H9 (cell line): ENCODE measurements around the gene DNAJA4. TPM values are rescaled to one million over a fixed set of nuclear protein-coding genes. Genes with fewer than 3 reads are reported as not detected.

Experiments
- DNase-seq: peaks from one replicate; pipeline ENCODE4 v3.0.0-alpha.2; 2017
- H2AFZ ChIP-seq: one replicate; pipeline ENCODE4 v1.6.1; 2013; ENCODE audit warnings: mild to moderate bottlenecking, low read length, control low read depth, moderate library complexity
- H2AK5ac ChIP-seq: 2 replicates; pipeline ENCODE4 v1.6.1; 2013; ENCODE audit warnings: low read length, control low read depth, mixed read lengths; ENCODE audit not compliant: insufficient read length
- H2BK120ac ChIP-seq: one replicate; pipeline ENCODE4 v1.6.1; 2013; ENCODE audit warnings: low read depth, mild to moderate bottlenecking, low read length, control low read depth, inconsistent platforms; ENCODE audit not compliant: poor library complexity, severe bottlenecking
- H2BK12ac ChIP-seq: 2 replicates; pipeline ENCODE4 v1.6.1; 2013; ENCODE audit warnings: low read length, control low read depth, mixed read lengths, low read depth; ENCODE audit not compliant: insufficient read length
- H2BK15ac ChIP-seq: 2 replicates; pipeline ENCODE4 v1.6.1; 2013; ENCODE audit warnings: low read depth, low read length, control low read depth
- H2BK20ac ChIP-seq: one replicate; pipeline ENCODE4 v1.6.1; 2013; ENCODE audit warnings: low read depth, mild to moderate bottlenecking, low read length, control low read depth, inconsistent platforms; ENCODE audit not compliant: poor library complexity, severe bottlenecking
- H2BK5ac ChIP-seq: 2 replicates; pipeline ENCODE4 v1.6.1; 2013; ENCODE audit warnings: low read length, control low read depth, mixed read lengths; ENCODE audit not compliant: insufficient read length
- H3K14ac ChIP-seq: 2 replicates; pipeline ENCODE4 v1.6.1; 2013; ENCODE audit warnings: low read length, control low read depth; ENCODE audit not compliant: insufficient read depth
- H3K18ac ChIP-seq: 2 replicates; pipeline ENCODE4 v1.6.1; 2013; ENCODE audit warnings: low read depth, mild to moderate bottlenecking, mixed read lengths, low read length, control low read depth; ENCODE audit not compliant: insufficient read length
- H3K23ac ChIP-seq: 2 replicates; pipeline ENCODE4 v1.6.1; 2013; ENCODE audit warnings: low read length, control low read depth, mixed read lengths, low read depth; ENCODE audit not compliant: insufficient read length
- H3K23me2 ChIP-seq: 2 replicates; pipeline ENCODE4 v1.6.1; 2013; ENCODE audit warnings: low read depth, mild to moderate bottlenecking, mixed read lengths, low read length, control low read depth; ENCODE audit not compliant: insufficient read length, poor library complexity, severe bottlenecking
- H3K27ac ChIP-seq: 2 replicates; pipeline ENCODE4 v1.5.1; 2013; ENCODE audit warnings: low read length, control low read depth, mixed read lengths, low read depth; ENCODE audit not compliant: insufficient read length
- H3K27me3 ChIP-seq: 2 replicates; pipeline ENCODE4 v1.6.1; 2013; ENCODE audit warnings: low read length, control low read depth, inconsistent platforms; ENCODE audit not compliant: insufficient read depth
- H3K4ac ChIP-seq: 2 replicates; pipeline ENCODE4 v1.6.1; 2013; ENCODE audit warnings: low read depth, mild to moderate bottlenecking, control low read depth, inconsistent platforms, low read length, moderate library complexity
- H3K4me1 ChIP-seq: 2 replicates; pipeline ENCODE4 v1.6.1; 2013; ENCODE audit warnings: low read length, control low read depth, inconsistent platforms; ENCODE audit not compliant: insufficient read depth
- H3K4me2 ChIP-seq: 2 replicates; pipeline ENCODE4 v1.6.1; 2013; ENCODE audit warnings: low read length, control low read depth, mixed read lengths; ENCODE audit not compliant: insufficient read length, insufficient read depth
- H3K56ac ChIP-seq: 2 replicates; pipeline ENCODE4 v1.6.1; 2013; ENCODE audit warnings: low read depth, mild to moderate bottlenecking, mixed read lengths, low read length, control low read depth; ENCODE audit not compliant: insufficient read length
- H3K79me1 ChIP-seq: 2 replicates; pipeline ENCODE4 v1.6.1; 2013; ENCODE audit warnings: low read depth, mild to moderate bottlenecking, moderate library complexity, low read length, control low read depth, inconsistent platforms; ENCODE audit not compliant: insufficient read depth, poor library complexity, severe bottlenecking
- H3K79me2 ChIP-seq: 2 replicates; pipeline ENCODE4 v1.6.1; 2013; ENCODE audit warnings: low read length, control low read depth, inconsistent platforms; ENCODE audit not compliant: insufficient read depth
- H3K9ac ChIP-seq: 2 replicates; pipeline ENCODE4 v1.6.1; 2013; ENCODE audit warnings: low read length, control low read depth, mixed read lengths; ENCODE audit not compliant: insufficient read length; ENCODE audit errors: extremely low read depth
- H3K9me3 ChIP-seq: one replicate; pipeline ENCODE4 v1.6.1; 2013; ENCODE audit warnings: low read depth, low read length, inconsistent platforms; ENCODE audit not compliant: control insufficient read depth
- H3T11ph ChIP-seq: one replicate; pipeline ENCODE4 v1.6.1; 2013; ENCODE audit warnings: mild to moderate bottlenecking, low read length, control low read depth, inconsistent platforms
- H4K20me1 ChIP-seq: one replicate; pipeline ENCODE4 v1.6.1; 2013; ENCODE audit not compliant: control insufficient read depth, insufficient read length, insufficient read depth
- H4K5ac ChIP-seq: 2 replicates; pipeline ENCODE4 v1.6.1; 2013; ENCODE audit warnings: low read depth, mild to moderate bottlenecking, mixed read lengths, low read length, control low read depth; ENCODE audit not compliant: insufficient read length
- H4K8ac ChIP-seq: replicated peaks from 2 replicates; pipeline ENCODE4 v1.6.1; 2013; ENCODE audit warnings: low read length, control low read depth, mixed read lengths, low read depth; ENCODE audit not compliant: insufficient read length
- H4K91ac ChIP-seq: 2 replicates; pipeline ENCODE4 v1.6.1; 2013; ENCODE audit warnings: low read depth, mild to moderate bottlenecking, moderate library complexity, mixed read lengths, low read length, control low read depth; ENCODE audit not compliant: insufficient read length
- H3K27ac Mint-ChIP-seq, 3 experiments: 2 replicates in 2 of 3; 3 replicates in 1 of 3; pipeline ENCODE4 v1.8.0; 2020 to 2021; ENCODE audit warnings: mixed read lengths in 3 of 3, mild to moderate bottlenecking in 1 of 3, moderate library complexity in 1 of 3
- H3K27me3 Mint-ChIP-seq: 2 replicates; pipeline ENCODE4 v1.8.0; 2021; ENCODE audit warnings: low read depth, mild to moderate bottlenecking, moderate library complexity, mixed read lengths
- H3K36me3 Mint-ChIP-seq, 3 experiments: 2 replicates in 2 of 3; 3 replicates in 1 of 3; pipeline ENCODE4 v1.8.0; 2020 to 2021; ENCODE audit warnings: low read depth in 3 of 3, mixed read lengths in 3 of 3; ENCODE audit not compliant: insufficient read depth in 1 of 3
- H3K4me1 Mint-ChIP-seq, 2 experiments: 2 replicates each; pipeline ENCODE4 v1.8.0; 2020; ENCODE audit warnings: mixed read lengths in 2 of 2
- H3K4me3 Mint-ChIP-seq, 2 experiments: 2 replicates in 1 of 2; 3 replicates in 1 of 2; pipeline ENCODE4 v1.8.0; 2020 to 2021; ENCODE audit warnings: mild to moderate bottlenecking in 2 of 2, mixed read lengths in 2 of 2, moderate library complexity in 1 of 2
- H3K9me3 Mint-ChIP-seq, 2 experiments: 2 replicates in 1 of 2; 3 replicates in 1 of 2; pipeline ENCODE4 v1.8.0; 2020; ENCODE audit warnings: mild to moderate bottlenecking in 2 of 2, mixed read lengths in 2 of 2, moderate library complexity in 1 of 2
- WGBS: extraction: QIAGEN DNeasy Blood & Tissue Kit; methylation state at CpG from one replicate; pipeline ENCODE4 v1.1.7; 2013; ENCODE audit warnings: missing lambda C conversion rate, low lambda C conversion rate, mixed read lengths; ENCODE audit not compliant: insufficient read length; ENCODE audit errors: extremely low coverage; 5-methylcytosine and 5-hydroxymethylcytosine counted together
- total RNA-seq: library from RNA; stranded (reverse); gene quantifications from 2 replicates; pipeline ENCODE4 v1.2.1, GENCODE V29; 2021
- TF ChIP-seq, protein P1 (sequence below): fragments of 200-600 bp; sonication (generic); conservative IDR thresholded peaks from 3 replicates; pipeline ENCODE4 v1.8.0; 2021; ENCODE audit warnings: antibody characterized with exemption, mild to moderate bottlenecking

Gene DNAJA4
- total RNA-seq, 1 experiment from 2014 or later = 0.13 TPM

DNA sequence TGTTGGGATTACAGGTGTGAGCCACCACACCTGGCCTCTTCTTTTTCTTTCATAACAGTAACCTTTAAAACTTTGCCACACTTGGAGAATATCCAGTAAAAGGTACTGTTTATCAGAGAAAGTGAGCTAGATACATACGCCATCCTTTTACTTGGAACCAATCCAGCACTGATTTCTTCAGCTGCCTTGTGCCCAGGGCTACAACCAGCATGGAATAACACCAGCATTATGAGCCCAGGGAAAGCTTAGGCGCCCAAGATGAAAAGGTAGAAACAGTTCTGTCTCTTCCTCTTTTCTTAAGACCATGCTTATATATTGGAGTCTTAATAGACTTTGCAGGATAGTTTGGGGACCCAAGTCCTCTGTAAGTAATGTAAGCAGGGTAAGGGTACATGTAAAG, 26.7 kb downstream of the DNAJA4 start:
- Histone ChIP-seq H3K4ac (no peak overlapping the region), H4K91ac (no peak overlapping the region), H4K20me1 (no peaks in the 10 kb centered on the region), H3K4me2 (no peak overlapping the region), H3K79me2 (no peaks in the 10 kb centered on the region), H2BK120ac (no peak overlapping the region), H2AK5ac (no peak overlapping the region), H3K23me2 (no peaks in the 10 kb centered on the region), H3K18ac (no peak overlapping the region), H3K56ac (no peak overlapping the region), H3K23ac (no peak overlapping the region), H2BK20ac (no peak overlapping the region), H4K8ac (no peak overlapping the region), H3K9ac (no peak overlapping the region), H2BK15ac (no peak overlapping the region), H4K5ac (no peak overlapping the region), H3K14ac (no peak overlapping the region), H2AFZ (no peak overlapping the region), H3T11ph (no peak overlapping the region), H3K9me3 (no peaks in the 10 kb centered on the region), H3K27ac (no peak overlapping the region), H2BK12ac (no peak overlapping the region), H2BK5ac (no peak overlapping the region), H3K27me3 (no peaks in the 10 kb centered on the region), H3K79me1 (no peaks in the 10 kb centered on the region), H3K4me1 (no peaks in the 10 kb centered on the region)
- H3K9me3 Mint-ChIP-seq = no peaks in the 10 kb centered on the region
- no peak overlapping the region for H3K4me3 Mint-ChIP-seq
- no peaks in the 10 kb centered on the region for H3K4me1 Mint-ChIP-seq
- no peaks in the 10 kb centered on the region for H3K27me3 Mint-ChIP-seq
- no peak overlapping the region for H3K27ac Mint-ChIP-seq
- peaks cover 5 to 33% (median 8%) of the 10 kb centered on the region in 3 experiments; a peak in 4 of 7 replicates for H3K36me3 Mint-ChIP-seq
- TF ChIP-seq, protein P1, sequence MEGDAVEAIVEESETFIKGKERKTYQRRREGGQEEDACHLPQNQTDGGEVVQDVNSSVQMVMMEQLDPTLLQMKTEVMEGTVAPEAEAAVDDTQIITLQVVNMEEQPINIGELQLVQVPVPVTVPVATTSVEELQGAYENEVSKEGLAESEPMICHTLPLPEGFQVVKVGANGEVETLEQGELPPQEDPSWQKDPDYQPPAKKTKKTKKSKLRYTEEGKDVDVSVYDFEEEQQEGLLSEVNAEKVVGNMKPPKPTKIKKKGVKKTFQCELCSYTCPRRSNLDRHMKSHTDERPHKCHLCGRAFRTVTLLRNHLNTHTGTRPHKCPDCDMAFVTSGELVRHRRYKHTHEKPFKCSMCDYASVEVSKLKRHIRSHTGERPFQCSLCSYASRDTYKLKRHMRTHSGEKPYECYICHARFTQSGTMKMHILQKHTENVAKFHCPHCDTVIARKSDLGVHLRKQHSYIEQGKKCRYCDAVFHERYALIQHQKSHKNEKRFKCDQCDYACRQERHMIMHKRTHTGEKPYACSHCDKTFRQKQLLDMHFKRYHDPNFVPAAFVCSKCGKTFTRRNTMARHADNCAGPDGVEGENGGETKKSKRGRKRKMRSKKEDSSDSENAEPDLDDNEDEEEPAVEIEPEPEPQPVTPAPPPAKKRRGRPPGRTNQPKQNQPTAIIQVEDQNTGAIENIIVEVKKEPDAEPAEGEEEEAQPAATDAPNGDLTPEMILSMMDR = no peak
- DNase-seq = no peak
- WGBS = no CpG with 5 or more reads among the region's 2 CpGs
